GM12864 (cell line): Measurements from ENCODE around the gene SPTBN5.

Source experiments
- DNase-seq: peaks from one replicate; pipeline ENCODE4 v3.0.0-alpha.2; 2011; ENCODE audit warnings: low read depth
- H3K4me3 ChIP-seq: 2 replicates; pipeline ENCODE4 v1.5.1; 2011; ENCODE audit warnings: mild to moderate bottlenecking, low read depth, low read length, control low read depth
- TF ChIP-seq, protein P1 (sequence below): IDR thresholded peaks from 2 replicates; pipeline ENCODE4 v1.5.1; 2011; ENCODE audit warnings: low read depth, mild to moderate bottlenecking, moderate library complexity, low read length, control low read depth, inconsistent platforms; ENCODE audit errors: missing control alignments

Gene SPTBN5

DNA sequence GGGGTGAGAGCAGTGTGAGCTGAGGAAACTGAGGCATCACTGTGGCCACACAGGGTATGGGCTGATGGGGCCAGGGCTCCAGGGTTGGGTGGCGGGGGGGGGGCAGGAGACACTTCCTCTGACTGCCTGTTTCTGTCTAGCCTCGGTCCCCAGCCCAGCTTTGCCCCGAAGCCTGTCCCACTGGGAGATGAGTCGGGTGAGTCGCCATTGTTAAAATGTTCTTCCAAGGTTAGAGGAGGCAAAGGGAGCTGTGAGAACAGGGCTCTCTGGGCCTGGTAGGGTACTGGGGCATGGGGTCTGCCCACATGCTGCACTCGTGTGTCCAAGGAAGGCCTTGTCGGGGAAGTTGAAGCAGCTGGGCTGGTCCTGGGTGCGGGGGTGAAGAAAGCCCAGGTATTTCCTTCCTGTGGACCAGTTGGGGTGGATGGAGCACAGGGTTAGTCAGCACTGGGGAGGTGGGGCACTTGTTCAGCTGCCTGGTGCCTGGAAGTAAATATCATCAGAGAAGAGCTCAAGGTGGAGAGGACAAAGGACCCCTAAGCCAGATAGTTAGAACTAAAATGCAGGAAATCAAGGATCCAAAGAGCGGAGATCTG, 74.3 kb downstream of the SPTBN5 start:
- no peak for DNase-seq
- no peak overlapping the region for H3K4me3 ChIP-seq
- TF ChIP-seq, protein P1, sequence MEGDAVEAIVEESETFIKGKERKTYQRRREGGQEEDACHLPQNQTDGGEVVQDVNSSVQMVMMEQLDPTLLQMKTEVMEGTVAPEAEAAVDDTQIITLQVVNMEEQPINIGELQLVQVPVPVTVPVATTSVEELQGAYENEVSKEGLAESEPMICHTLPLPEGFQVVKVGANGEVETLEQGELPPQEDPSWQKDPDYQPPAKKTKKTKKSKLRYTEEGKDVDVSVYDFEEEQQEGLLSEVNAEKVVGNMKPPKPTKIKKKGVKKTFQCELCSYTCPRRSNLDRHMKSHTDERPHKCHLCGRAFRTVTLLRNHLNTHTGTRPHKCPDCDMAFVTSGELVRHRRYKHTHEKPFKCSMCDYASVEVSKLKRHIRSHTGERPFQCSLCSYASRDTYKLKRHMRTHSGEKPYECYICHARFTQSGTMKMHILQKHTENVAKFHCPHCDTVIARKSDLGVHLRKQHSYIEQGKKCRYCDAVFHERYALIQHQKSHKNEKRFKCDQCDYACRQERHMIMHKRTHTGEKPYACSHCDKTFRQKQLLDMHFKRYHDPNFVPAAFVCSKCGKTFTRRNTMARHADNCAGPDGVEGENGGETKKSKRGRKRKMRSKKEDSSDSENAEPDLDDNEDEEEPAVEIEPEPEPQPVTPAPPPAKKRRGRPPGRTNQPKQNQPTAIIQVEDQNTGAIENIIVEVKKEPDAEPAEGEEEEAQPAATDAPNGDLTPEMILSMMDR: no peak

GRCh38 chr15:41817781-41818180, 76.1 kb downstream of the SPTBN5 start:
- TF ChIP-seq, protein P1: no peak
- DNase-seq: no peak
- no peak overlapping the region for H3K4me3 ChIP-seq

GRCh38 chr15:41817327-41817726, 76.5 kb downstream of the SPTBN5 start:
- TF ChIP-seq, protein P1: no peak
- H3K4me3 ChIP-seq: no peak overlapping the region
- no peak for DNase-seq

GRCh38 chr15:41816788-41817187, 77.1 kb downstream of the SPTBN5 start:
- DNase-seq: no peak
- TF ChIP-seq, protein P1: no peak
- H3K4me3 ChIP-seq: no peak overlapping the region

DNA sequence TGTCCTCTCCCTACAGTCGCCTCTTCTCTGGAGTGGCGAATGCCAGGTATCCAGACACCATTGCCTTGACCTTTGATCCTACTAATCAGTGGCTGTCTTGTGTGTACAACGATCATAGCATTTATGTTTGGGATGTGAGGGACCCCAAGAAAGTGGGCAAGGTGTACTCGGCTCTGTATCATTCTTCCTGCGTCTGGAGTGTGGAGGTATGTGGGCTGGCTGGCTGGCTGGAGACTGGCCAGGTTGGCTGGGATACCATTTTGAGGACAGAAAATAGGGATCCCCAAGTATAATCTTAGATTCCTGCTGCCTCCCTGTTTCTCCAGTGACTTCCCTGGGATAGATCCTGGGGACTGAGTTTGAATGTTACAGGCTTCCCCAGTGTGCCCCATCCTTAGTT, 79.3 kb downstream of the SPTBN5 start:
- DNase-seq: no peak
- no peak overlapping the region for H3K4me3 ChIP-seq
- TF ChIP-seq, protein P1: no peak

DNA sequence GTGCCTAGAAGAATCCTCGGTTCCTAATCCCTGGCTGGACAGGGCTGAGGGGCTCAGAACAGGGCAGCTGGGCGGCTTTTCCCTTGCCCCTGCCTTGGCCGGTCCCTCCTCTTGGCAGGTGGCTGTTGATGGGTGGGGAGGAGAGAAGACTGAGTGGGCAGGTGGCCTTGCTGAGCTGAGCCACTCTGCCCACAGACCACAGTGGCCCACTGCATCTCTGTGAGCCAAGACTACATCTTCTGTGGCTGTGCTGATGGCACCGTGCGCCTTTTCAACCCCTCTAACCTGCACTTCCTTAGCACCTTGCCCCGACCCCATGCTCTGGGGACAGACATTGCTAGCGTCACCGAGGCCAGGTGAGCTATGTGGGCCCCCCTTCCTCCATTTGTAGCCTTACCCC, 80.4 kb downstream of the SPTBN5 start:
- no peak for DNase-seq
- no peak overlapping the region for H3K4me3 ChIP-seq
- TF ChIP-seq, protein P1: no peak

DNA sequence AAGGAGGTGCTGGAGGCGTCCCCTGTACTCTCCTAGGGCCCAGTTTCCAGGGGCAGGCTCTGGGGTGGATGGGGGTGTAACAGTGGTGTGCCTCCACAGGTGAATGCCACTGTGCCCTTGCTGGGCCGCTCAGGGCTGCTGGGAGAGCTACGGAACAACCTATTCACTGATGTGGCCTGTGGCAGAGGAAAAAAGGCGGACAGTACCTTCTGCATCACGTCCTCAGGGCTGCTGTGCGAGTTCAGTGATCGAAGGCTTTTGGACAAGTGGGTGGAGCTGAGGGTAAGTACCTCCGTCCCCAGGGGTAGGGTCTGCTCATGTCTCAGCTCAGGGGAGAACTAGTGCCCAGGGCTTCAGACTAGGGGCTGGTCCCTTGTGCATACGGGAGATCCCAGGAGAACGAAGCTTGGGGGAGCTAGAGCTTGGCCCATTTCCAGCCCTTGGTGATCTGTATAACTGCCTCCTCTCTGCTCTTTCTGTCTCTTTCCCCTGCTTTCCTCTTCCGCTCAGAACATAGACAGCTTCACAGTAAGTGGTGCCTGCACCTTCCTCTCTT, 81.0 kb downstream of the SPTBN5 start:
- H3K4me3 ChIP-seq: no peak overlapping the region
- no peak for DNase-seq

More for the DNA sequence above, 81.0 kb downstream of the SPTBN5 start:
- TF ChIP-seq, protein P1: no peak
